K562 treated with DMSO at 1 percent for 24 hours (cell line): ENCODE results near the gene BPIFB6. TPM values are rescaled to one million over a fixed set of nuclear protein-coding genes. Genes with fewer than 3 reads are reported as not detected.

Experiments
- total RNA-seq: library from RNA; unstranded; fragments of 300-600 nt; gene quantifications from 2 replicates; pipeline ENCODE4 v1.2.3, GENCODE V29; 2022; ENCODE audit warnings: low read depth; ENCODE audit not compliant: insufficient read depth

The BPIFB6 gene, protein sequence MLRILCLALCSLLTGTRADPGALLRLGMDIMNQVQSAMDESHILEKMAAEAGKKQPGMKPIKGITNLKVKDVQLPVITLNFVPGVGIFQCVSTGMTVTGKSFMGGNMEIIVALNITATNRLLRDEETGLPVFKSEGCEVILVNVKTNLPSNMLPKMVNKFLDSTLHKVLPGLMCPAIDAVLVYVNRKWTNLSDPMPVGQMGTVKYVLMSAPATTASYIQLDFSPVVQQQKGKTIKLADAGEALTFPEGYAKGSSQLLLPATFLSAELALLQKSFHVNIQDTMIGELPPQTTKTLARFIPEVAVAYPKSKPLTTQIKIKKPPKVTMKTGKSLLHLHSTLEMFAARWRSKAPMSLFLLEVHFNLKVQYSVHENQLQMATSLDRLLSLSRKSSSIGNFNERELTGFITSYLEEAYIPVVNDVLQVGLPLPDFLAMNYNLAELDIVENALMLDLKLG
- not detected in 2 replicates for total RNA-seq

DNA sequence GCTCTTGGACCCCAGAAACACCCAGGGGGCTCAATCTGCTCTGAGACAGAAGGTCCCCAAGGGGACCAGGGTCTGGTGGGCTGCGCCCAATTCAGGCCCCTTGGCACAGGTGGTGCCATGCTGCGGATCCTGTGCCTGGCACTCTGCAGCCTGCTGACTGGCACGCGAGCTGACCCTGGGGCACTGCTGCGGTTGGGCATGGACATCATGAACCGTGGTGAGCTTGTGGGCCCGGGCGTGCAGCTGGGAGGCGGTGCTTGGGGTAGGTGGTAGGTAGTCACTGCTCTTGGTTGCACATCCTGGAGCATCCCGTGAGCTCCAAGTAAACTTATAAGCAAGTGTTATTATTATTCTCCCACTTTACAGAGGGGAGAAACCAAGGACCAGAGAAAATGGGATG is at the start of gene BPIFB6:
Gene BPIFB6 (plus strand): TSS at position 118 of the 400 bp plus-strand sequence. CDS start 0 bp downstream, at position 118.

DNA sequence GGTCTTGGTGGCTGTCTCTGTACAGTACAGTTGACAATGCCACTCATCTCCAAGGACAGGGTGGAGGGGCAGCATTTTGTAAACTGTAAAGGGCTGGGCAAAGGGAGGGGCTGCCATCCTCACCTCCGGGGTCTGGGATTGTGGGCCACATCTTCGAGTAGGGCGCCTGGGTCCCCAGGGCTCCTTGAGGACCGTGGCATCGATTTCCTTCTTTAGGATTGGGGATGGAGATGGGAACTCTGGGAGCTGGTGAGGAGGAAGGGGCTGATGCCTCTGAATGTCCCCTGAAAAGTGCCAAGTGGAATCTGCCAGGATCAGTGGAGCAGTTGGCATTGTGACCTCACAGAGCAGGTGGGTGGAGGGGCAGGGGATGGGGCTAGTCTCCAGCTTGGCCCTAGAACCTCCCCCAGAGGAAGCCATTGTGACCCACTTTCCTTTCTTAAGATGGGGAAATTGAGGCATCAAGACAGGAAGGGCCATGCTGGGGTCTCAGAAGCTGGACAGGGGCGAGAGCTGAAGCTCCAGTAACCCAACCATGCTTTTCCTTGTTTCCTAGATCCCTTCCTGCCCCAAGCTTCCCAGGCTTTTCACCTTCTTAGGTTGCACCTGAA is 27.2 kb upstream of the BPIFB6 start, which contains the start of gene SUN5:
Gene SUN5 (minus strand): TSS at position 293 of the 611 bp plus-strand sequence. CDS start 93 bp downstream, at position 200.

DNA sequence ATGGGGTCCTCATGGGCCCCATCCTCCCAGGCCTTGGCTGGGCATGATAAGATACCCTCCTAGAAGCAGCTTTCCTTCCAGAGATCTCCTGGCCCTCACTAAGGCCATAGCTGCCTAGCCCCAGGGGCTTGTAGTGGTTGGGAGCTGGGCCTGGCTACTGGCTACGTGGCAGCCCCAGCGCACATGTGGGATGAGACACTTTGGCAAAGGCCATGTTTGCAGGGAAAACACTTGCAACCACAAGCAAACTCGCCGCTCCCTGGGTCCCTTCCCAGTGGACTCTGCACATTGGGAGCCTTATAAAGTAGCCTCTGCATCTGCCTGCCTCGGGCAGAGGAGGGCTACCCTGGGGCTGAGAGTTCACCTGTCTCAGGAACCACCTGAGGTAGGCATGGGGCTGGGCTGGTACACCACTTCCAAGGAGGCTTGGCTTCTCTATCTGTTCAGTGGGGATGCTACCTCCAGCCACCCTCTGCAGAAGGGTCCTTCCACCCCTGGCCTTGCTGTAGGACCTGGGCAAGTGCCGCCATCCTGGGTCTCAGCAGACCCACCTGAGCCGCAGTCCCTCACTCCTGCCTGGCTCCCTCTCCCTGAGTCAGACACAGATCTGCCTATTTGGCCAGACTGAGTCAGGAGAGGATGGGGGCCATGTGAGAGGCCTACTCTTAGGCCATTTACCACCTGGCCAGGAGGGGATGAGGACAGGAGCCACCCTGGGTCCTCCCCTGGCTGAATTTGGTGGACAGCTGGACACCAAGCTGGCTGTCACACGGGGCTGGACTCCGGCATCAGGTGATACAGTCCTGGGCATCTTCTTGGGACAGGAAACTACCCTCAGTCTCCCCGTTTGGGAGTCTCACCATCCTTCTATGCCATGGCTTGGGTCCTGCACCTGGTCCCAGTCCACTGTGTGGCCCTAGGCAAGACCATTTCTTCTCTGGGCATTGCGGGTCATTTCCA is 23.8 kb upstream of the BPIFB6 start, which contains the start of gene BPIFB2:
Gene BPIFB2 (plus strand): TSS at position 329 of the 960 bp plus-strand sequence. CDS start 871 bp downstream, outside the sequence.

DNA sequence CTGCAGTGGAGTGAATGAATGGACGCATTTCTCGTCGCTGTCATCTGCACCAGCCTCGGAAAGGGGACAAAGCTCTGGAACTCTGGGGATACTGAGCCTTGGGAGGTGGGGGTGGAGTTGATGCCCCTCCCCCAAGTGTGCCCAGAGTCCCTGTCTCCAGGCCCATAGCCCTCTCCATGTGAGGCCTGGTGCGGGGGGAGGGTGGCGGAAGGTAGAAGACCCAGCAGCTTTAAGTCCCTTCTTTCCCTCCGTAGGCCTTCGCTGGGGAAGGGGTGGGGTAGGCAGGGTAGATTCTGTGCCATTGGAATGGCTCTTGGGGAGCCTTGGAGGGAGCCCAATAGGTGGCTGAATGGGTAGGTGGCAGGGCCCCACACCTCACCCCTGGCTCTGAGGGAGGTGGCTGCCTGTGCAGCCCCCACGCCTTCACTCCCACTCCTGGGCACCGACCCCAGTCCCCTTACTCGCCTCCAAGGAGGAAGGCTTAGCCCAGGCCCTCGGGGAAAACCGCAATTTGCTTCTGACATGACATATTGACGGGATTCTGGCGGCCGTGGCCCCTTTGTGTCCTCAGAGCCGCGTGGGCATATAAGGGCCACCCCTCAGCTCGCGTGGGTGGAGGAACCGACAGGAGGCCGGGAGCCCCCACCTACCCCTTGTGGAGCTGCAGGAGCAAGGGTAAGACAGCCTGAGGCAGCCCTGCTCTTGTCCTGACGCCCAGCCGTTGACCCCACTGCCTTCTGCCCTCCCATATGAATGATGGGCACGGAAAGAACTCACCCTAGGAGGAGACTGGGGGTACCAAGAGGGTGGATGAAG is 22.1 kb downstream of the BPIFB6 start, which contains the start of gene BPIFB3:
Gene BPIFB3 (plus strand): TSS at position 613 of the 816 bp plus-strand sequence. CDS start 1,533 bp downstream, outside the sequence.

DNA sequence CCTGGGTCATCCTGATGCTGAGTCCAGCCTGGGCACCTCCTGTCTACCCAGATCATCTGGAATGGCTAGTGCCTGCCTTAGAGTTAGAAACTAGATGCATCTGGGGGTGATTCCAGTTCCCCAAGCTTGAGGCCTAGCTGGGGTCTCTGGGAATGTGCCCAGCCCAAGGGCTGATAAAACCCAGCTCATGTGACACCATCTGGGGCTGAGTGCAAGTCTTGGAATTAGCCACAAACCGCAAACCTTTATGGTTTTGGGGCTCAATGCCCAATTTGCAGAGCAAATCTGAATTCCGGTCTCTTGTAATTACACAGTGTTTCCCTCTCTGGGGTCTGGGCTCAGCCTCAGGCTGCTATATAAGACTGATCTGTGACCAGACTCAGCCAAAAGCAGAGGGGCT is 47.8 kb downstream of the BPIFB6 start, which contains the start of gene BPIFB4:
Gene BPIFB4 (plus strand): TSS at position 385 of the 400 bp plus-strand sequence. CDS start 1,884 bp downstream, outside the sequence.

Other genes with a start within 250 kb of the BPIFB6 start
- 89.0 and 108 TPM in 2 replicates for gene MAPRE1, start 211.7 kb upstream of the BPIFB6 start, total RNA-seq
- gene EFCAB8, start 172.7 kb upstream of the BPIFB6 start, total RNA-seq = 0.15 TPM in 1 of 2 replicates, not detected in the other
- gene SUN5, start 27.2 kb upstream of the BPIFB6 start, total RNA-seq = not detected in 2 replicates
- gene BPIFB2, start 23.9 kb upstream of the BPIFB6 start, total RNA-seq = not detected in 2 replicates
- not detected in 2 replicates for gene BPIFB3, start 22.3 kb downstream of the BPIFB6 start, total RNA-seq
- gene BPIFB4, start 48.0 kb downstream of the BPIFB6 start, total RNA-seq = not detected in 2 replicates
- gene BPIFA2, start 136.5 kb downstream of the BPIFB6 start, total RNA-seq = not detected in 2 replicates
- not detected in 2 replicates for gene BPIFA3, start 185.7 kb downstream of the BPIFB6 start, total RNA-seq
- gene BPIFA1, start 204.3 kb downstream of the BPIFB6 start, total RNA-seq = not detected in 2 replicates